ENCODE measurements around the gene EFEMP2.

The EFEMP2 gene

DNA sequence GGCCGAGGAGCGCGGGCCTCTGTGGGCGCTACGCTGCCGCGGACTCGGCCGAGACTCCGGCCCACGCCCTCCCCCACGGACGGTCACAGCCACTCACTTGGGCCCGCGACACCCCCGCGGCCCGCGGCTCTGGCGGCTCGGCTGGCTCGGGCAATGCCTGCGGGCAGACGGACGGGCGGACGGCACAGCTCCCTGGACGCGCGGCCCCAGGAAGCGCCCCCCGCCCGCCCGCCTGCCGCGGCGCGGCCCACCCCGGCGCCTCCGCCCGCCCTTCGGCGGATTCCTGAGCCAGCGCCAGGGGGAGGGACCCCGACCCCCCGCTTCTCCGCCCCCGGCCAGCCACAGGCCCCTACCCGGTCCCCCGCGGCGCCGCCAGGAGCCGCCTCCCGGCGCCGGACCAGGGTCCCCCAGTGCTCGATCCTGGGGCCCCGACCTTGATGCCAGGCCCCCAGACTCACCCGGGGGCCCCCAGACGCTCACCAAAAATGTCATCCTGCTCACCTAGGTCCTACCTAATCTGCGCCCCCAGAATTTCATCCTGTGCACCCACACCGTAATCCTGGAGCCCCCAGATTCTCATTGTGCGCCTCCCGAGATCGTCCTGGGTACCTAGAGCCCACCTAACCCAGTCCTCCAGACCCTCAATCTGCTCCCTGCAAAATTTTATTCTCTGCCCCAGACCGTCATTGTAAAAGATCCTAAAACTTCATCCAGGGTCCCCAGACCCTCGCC is at the start of gene EFEMP2:
EFEMP2 (minus strand) TSS at position 215 of the 732 bp plus-strand sequence. CDS start 446 bp downstream, outside the sequence.
- DNase-seq, result no peak

- no peak for DNase-seq
These were observed 49.3 kb upstream of the EFEMP2 start for GRCh38 chr11:65921876-65922275.

DNA sequence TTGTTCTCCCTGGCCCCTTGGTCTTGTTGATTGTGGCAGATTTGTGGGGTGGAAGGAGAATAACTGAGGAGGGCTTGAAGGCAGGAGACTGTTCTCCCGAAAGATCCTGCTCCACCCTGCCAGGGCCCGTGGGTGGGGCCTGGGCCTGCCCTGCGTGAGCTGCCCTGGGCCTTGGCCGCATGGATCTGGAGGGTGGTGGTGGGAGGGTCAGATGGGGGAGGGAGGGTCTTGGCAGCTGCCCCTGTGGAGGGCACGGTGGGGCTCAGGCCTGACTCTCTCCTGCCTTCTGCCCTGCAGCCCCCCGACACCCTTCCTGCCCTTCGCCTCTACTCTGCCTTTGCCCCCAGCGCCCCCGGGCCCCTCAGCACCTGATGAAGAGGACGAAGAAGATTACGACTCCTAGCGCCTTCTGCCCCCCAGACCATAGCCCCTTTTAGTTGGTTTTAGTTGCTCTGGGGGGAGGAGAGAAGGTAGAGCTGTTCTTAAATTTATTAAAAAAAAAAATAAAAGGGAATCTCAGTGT is 48.5 kb upstream of the EFEMP2 start:
- DNase-seq, result no peak

DNA sequence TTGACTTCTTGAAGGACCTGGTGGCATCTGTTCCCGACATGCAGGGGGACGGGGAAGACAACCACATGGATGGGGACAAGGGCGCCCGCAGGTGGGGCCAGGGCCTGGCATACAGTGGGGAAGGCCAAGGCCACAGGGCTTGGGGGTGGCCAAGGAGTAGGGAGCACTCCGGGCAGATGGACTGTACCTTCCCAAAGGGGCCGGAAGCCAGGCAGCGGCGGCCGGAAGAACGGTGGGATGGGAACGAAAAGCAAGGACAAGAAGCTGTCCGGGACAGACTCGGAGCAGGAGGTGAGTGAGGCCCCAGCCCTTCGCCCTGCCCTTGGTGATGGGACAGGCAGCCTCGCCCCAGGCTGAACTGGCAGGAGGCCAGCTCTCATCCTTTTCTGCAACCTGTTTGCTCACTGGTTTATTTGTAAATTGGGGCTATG is 47.8 kb upstream of the EFEMP2 start:
- DNase-seq, result no peak

- DNase-seq, result peak; percentile 27 to 29
These were observed 47.2 kb upstream of the EFEMP2 start for GRCh38 chr11:65919573-65920371.

DNA sequence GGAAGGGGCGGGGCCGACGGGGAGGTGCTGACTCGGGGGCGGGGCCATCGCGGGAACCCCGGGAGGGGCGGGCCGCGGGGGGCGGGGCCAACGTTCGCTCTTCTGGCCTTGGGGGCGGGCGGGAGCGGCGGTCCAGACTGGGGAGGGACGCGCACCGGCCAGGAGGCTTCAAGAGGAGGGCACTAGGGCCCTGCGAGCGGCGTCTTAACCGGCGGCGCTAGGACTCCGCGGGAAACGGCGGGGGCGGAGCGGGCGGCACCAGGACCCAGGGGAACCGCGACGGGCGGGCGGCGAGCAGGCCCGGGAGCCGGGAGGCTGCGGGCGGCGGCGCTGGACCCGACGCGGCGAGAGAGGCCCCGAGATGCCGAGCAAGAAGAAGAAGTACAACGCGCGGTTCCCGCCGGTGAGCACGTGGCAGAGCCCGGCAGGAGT is 46.6 kb upstream of the EFEMP2 start, which contains the start of gene DRAP1:
DRAP1 (plus strand) TSS at position 286 of the 432 bp plus-strand sequence; CDS start at position 362, 76 bp downstream.
- peak; percentile 97 for DNase-seq

GRCh38 chr11:65918211-65919140 is 45.9 kb upstream of the EFEMP2 start, which contains the start of gene C11orf68:
C11orf68 (minus strand) TSS chr11:65919062; CDS start chr11:65919031, 31 bp downstream.
- DNase-seq, result no peak

GRCh38 chr11:65917434-65918210 is 45.0 kb upstream of the EFEMP2 start:
- DNase-seq, result no peak

- no peak for DNase-seq
These were observed 44.5 kb upstream of the EFEMP2 start for GRCh38 chr11:65917077-65917433.

DNA sequence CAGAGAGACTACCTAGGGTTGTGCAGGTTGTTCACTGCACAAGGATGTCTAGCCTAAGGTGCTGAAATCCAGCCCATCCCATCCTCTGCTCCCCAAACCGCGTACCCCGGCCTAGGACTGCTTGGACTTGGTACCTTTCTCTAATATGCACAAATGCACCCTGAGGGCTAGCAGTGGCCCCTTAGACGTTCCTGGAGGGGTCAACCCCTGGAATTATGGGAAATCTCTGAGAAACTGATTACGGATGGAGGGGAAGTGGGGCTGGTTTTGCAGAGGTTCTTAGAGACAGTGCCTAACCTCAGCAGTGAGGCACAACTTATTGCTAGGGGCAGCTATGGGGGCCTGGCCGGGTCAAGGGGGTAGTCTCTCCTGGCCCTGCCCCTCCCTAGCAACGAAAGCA is 43.8 kb upstream of the EFEMP2 start:
- DNase-seq, result no peak

- peak; percentile 57 to 62 for DNase-seq
These were observed 43.2 kb upstream of the EFEMP2 start for GRCh38 chr11:65915821-65916251.

GRCh38 chr11:65915101-65915820 is 42.7 kb upstream of the EFEMP2 start:
- DNase-seq, result no peak

DNA sequence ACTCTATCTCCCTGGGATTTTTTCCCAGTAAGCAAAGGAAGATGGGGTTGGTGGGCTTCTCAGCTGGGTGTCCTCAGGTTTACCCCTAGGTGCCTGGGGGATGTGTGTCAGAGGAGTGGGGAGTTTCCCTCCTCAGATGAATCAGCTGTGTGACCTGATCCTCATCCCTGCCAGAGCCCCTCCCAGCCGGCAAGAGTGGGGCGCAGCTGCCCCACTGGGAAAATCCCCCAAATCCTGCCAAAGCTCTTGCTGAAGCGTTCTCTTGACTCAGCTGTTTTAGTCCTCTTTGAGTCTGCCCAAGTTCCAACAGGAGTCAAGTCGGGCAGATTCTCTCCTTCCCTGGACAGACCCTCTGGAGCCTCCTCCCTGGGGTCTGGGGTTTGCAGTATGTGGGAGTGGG is 40.2 kb upstream of the EFEMP2 start:
- no peak for DNase-seq

- DNase-seq, result peak; percentile 23 to 44
These were observed 39.3 kb upstream of the EFEMP2 start for GRCh38 chr11:65911682-65912568.

GRCh38 chr11:65907878-65908277 is 35.3 kb upstream of the EFEMP2 start:
- DNase-seq, result no peak

GRCh38 chr11:65906602-65907001 is 34.0 kb upstream of the EFEMP2 start:
- no peak for DNase-seq

DNA sequence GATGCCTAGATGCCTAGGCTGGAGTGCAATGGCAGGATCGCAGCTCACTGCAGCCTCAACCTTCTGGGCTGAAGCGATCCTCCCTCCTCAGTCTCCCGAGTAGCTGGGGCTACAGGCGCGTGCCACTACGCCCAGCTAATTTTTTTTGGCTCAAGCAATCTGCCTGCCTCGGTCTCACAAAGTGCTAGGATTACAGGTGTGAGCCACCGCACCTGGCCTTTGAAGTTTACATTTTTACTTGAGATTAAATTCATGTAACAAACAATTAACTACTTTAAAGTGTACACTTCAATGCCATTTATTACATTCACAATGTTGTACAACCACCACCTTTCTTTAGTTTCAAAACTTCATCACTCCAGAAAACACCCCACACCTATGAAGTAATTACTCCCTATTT is 31.1 kb upstream of the EFEMP2 start:
- no peak for DNase-seq

GRCh38 chr11:65903068-65903481 is 30.5 kb upstream of the EFEMP2 start:
- DNase-seq, result peak; percentile 63 to 74

GRCh38 chr11:65900899-65901180 is 28.2 kb upstream of the EFEMP2 start:
- no peak for DNase-seq
